ENCODE data around the gene SLC36A4.
"Not testable (repeated sequence)": the region's sequence is repeated elsewhere in the genome, so short reads cannot be mapped to it uniquely, and the experiment has no call there.

Gene SLC36A4

DNA sequence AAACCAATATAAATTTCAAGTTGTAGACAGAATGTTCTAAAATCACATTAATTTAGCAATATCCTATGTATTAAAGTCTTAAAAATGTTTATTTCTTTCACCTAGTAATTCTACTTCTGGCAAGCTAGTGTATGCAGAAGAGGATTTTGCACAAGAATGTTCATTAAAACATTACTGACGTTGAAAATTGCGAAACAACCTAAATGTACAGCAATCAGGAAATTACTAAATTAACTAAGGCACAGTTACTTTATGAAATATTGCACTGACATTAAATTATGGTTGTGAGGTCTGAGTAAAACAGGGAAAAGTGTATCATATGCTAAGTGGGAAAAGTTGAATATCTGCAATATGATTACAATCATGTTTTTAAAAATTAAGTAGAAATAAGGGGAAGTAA lies 4.1 kb downstream of the SLC36A4 start:
- DNase-seq, result no peak

DNA sequence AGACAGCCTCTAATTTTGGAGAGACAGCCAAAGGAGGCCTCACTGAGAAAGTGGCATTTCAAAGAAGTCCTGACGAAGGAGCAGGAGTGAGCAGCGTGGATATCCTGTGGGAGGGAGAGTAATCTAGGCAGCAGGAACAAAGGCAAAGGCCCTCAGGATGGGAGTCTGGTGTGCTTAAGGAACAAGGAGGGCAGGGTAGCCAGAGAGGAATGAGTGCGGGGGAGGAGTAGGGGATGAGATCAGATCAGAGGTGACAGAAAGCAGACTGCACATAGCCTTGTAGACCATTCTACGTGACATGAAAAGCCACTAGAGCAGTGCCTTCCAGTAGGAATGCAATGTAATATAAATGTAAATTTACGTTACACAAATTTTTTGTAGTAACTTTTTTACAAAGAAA lies 5.6 kb downstream of the SLC36A4 start:
- DNase-seq, result no peak

DNA sequence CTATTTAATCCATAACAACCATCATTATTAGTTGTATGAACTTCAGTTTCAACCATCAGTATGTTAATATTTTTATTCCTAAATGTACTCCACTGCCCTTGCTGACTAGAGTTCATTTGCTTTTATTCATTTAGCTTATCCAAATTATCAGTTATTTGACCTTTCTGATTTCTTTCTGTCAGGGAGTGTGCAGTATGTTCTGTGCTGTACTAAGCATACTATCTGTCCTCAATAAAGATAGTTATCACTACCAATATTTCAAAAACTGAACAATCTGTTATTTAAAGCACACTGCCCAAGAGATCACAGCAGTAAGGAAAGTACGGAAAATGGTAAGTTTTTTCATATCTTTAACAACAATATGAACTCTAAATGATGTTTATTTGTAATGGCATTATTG lies 8.3 kb downstream of the SLC36A4 start:
- no peak for DNase-seq

DNA sequence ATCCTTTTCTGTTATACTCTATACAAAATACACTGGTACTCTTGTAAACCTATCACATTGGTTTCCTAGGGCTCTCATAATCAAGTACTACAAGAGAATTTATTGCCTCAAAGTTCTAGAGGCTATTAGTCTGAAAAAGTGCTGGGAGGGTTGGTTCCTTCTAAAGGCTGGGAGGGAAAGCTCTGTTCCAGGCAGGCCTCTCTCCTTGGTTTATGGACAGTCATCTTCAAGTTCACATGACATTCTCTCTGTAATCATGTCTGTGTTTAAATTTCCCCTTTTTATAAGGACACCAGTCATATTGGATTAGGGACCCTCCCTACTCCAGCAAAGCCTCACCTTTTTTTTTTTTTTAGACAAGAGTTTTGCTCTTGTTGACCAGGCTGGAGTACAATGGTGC lies 9.1 kb downstream of the SLC36A4 start:
- no peak for DNase-seq

DNA sequence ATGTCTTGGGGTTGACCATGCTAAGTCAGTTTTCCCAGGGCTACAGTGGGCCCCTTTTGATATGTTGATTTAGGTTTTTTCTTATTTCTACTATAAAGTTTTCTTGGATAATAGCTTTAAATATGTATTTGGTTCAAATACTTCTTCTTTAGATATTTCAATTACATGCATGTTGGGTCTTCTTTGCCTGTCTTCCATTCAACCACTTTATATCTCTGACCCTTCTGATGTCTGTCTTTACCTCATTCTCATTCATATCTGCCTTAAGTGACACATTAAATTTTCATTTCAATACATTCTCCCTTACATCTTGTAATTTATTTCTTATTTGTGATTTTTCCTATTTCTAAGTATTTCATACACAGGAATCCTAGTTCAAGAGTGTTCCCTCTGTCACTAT lies 10.5 kb downstream of the SLC36A4 start:
- DNase-seq, result no peak

DNA sequence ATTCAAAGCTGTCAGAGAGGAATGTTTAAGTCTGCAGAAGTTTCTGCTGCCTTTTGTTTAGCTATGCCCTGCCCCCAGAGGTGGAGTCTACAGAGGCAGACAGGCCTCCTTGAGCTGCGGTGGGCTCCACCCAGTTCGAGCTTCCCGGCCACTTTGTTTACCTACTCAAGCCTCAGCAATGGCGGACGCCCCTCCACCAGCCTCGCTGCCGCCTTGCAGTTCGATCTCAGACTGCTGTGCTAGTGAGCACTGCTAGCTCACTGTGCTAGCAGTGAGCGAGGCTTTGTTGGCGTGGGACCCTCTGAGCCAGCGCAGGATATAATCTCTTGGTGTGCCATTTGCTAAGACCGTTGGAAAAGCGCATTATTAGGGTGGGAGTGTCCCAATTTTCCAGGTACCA lies 19.9 kb downstream of the SLC36A4 start:
- DNase-seq, result not testable (repeated sequence)

DNA sequence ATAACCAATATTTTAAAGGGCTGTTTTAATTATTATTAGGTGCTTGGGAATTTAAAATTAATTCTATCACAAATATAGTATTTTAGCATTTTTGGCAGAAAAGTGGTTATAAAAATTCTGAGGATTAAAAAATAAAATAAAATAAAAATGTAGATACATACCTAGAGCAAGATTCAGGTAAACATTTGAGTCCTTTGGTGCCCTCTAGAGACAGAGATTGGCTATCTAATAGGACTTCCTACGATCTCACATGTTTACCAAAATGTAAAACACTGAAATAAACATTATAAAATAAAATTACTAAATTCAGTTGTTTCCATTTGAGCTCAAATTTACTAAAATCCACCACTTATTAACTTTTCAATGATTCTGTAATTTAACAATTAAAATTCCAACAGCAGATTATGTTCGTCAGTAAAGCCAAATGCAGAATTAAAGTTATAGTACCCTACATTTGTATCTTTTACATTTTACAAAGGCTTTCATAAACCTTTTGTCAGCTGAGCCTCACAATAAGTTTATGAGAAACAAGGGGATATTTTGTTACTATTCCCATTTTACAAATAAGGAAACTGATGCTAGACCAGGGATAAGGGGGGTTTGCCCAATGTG lies 27.7 kb downstream of the SLC36A4 start:
- peak in 1 of 2 experiments; percentile 23 for DNase-seq

DNA sequence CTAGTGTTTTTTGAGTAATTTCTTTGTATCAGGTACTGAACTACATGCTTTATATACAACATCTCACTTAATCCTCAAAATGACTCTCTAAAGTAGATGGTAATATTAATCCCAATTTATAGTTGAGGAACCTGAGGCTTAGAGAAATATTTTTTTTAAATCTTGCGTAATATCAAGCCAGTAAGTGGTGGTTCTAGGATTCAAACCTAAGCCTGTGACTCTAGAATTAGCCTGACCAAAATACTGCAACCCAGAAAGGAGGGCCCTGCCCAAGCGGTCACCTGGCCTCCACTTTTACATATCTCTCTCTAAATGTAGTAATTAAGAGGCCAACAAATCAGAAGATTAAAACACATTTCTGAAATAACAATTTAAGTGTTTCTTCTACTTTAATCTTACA lies 28.6 kb downstream of the SLC36A4 start:
- no peak for DNase-seq

DNA sequence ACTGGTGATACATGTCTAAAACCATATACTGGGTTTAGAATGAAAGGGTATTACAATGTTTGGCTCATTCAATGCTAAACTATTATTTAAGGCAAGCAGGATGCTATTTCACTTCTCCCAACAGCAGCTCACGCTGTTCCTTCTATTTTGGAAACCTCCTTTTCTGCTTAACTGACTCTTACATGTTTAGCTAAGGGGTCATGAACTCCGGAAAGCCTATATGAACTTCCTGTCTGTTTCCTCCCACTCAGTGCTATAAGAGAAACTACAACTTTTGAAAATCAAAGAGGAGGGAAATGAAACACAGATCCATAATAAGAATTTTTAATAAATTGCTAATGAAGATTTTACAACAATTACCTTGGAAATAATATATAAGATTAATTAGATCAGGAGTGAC lies 30.9 kb downstream of the SLC36A4 start:
- DNase-seq, result no peak

DNA sequence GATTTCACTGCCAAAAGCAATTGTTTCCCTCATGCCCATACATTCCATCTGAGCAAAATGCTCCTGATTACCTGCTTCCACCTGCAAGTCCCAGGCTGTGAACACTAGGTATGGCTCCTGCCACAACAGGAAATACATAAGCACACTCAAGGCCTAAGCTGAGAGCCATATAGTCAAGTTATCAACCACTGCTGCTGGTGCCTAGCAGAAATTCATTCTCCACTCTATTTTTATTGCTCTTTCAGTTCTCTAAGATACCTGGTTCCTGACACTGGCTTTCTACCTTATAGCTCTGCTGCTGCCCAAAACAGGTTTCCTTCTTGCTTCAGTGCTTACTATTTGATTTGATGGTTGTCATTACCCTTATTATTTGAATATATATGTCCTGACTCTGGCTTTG lies 31.6 kb downstream of the SLC36A4 start:
- DNase-seq, result no peak

DNA sequence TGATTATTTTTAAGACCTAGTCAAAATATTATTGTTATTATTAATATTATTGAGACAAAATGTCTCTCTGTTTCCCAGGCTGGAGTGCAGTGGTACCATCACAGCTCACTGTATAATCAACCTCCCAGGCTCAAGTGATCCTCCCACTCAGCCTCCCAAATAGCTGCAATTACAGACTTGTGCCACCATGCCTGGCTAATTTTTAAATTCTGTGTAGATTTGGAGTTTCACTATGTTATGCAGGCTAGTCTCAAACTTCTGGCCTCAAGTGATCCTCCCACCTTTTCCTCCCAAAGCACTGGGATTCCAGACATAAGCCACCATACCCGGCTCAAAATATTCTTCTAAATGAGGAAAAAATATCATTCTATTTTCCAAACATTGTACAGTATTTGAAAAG lies 37.0 kb downstream of the SLC36A4 start:
- no peak for DNase-seq

DNA sequence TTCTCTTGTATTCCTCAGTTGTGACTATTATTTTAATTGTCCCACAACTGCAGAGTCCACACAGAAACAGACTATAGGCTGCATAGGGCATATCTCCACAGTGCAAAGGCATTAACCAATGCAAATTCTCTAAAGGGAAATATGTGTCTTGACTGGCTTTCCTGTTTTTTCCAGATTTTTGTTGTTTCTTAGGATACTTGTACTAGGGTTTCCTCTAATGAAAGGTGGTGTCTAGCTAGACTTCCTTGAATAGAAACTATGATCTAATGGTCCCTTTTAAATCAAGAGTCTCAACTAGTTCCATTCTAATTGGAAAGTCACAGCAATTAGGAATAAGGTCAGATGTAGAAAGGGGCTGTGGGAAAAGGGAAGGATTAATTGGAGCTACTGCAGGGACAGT lies 37.6 kb downstream of the SLC36A4 start:
- DNase-seq, result no peak

DNA sequence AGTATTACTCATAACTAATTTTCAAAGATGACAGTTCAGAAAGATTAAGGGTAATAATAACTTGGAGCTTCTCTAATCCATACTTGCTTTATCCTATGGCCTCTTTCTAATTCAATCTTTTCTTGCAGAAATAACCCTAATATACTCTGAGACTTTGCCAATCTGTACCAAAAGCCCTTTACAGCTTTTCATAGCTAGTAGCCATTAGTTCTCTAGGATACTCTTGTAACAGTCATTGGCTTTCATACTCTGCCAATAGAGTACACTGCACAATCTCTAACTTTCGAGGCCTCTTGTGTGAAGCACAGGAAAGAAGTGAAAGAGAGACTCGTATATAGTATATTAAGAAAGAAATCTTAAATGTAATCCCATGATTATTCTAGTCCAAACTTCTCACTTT lies 38.1 kb downstream of the SLC36A4 start:
- no peak for DNase-seq

DNA sequence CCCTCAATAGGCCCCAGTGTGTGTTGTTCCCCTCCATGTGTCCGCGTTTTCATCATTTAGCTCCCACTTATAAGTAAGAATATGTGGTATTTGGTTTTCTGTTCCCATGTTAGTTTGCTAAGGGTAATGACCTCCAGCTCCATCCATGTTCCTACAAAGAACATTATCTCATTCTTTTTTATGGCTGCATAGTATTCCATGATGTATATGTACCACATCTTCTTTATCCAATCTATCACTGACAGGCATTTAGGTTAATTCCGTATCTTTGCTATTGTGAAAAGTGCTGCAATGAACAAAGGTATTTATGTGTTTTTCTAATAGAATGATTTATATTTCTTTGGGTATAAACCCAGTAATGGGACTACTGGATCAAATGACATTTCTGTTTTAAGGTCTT lies 42.1 kb downstream of the SLC36A4 start:
- no peak for DNase-seq

DNA sequence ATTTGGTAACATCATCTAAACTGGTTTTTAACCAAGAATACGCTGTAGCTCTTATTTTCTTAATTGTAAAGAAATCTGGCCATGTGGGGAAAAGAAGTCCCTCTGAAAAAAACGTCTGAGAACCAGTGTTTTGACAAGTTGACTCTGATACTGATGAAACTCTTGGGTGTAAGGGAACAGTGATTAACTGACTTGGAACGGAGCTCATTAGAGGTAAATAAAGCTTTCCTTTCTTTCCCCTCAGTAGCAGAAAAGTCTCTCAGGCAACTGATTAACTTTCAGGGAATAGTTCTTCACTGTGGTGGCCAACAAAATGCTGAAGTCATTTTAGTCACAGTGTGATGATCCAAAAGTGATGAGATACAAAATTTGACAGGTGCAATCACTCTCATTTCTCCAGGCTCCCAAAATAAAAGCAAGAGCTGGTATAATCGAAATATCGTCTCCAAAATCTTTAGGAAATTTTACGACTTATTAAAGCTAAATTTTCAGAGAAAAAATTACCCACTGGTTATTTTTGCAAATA lies 52.3 kb downstream of the SLC36A4 start:
- DNase-seq, result no peak

DNA sequence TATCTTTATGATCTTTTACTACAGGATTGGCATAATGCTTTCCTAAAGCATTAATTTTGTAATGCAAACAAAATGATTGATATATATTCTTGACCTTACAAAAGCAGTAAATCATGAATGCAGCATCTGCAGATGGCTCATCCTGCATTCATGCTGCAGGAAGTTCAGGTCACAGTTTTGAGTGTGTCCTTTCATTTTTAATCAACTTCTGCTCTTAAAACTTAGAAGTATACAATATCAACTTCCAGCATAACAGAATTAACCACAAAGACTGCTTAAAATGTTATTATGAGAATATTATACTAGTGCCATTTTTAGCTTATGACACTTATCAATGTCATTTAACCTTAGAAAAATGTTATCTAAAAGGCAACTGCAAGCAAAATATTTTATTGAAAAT lies 54.0 kb downstream of the SLC36A4 start:
- no peak for DNase-seq

DNA sequence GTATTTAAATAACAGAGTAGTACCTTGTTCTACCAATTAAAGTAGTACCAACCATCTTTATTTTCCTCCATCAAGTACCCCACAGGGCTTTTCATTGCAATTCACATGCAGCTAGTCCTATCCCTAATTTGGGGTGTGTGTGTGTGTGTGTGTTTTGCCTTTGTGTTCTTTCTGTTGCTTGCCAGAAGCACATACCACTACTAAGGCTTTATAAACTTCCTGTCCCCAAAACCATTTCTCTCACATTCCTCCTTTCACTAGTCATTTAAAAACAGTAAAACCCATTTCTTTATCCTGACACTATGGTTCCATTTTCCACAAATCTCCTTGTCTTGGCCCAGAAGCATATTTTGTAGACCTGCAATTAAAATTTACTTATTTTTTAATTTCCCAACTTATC lies 54.6 kb downstream of the SLC36A4 start:
- DNase-seq, result no peak

DNA sequence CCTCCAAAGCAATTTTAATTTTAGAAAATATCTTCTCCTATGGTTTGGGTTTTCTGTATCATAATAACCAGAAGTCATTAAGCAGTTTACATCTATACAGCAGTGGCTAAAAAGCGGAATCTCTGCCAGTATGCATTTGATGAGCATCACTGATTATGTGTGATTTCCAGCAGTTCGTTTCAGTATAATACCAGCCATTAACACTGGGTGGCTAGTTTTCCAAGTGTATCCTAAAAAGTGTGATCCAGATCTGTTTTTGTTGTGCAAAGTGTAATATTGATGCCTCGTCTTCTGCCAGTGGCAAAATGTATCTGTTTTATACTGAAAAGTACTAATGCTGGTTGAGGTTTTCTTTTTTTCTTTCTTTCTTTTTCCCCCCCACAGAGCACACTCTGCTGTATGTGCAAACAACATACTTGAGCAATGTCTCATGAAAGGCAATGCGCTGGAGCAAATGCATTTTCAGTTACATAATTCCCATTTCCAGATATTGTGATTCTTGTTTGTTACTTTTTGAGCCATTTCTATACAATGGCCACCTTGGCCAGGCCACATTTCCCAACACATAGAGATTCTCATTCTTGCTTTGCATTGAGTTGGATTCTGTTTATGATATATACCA lies 64.2 kb downstream of the SLC36A4 start:
- no peak for DNase-seq

DNA sequence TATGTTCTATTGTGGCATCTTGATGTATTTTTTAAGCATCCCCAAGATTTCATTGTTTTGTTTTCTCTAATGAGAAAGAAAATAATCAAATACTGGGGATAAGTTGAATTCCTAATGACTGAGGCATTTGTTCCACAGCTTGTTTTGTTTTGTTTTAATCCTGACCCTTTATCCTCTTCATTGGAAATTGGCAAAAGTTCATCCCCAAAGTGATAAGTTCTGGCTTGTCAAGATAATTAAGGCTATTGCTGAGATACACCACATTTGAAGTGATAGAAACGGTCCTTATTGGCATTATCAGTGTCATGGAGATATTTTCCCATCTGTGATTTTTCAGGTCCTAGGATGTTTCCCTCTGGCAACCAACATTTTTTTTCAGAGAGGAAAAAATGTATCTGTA lies 65.0 kb downstream of the SLC36A4 start:
- no peak for DNase-seq

DNA sequence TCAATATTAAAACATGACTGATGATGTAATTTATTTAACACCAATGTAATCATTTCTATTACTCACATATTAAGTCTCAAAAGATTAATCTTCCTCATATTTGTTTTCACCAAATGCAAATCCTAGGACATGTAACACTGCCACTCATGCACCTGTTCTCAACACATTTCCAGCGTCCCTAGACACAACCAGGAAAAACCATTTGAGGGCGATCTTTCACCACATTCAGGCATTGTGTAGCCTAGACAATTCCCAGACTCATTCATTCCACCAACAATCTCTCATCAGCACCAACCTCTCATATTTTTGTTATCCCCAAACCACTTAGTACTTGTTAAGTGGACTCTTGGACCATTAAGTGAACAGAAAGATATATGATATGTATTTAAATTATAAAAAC lies 66.1 kb downstream of the SLC36A4 start:
- peak in 1 of 2 experiments; percentile 13 for DNase-seq

DNA sequence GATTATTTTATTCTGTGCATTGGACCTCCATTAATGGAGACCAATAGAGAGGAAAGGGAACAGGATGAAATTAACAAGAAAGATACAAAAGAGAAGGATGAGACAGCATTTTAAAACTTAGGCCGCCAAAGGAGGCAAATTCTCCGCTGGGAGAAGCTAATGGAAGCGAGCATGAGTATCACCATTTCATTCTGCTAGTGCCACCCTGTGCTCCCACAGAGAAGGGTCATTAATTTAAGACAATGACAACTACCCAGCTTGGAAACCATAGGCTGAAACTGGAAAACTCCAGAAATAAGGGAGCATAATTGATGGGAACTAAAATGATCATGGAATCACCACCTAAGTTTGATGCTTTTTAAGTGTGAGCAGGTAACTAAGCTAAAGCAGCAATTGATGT lies 69.2 kb downstream of the SLC36A4 start:
- no peak for DNase-seq

DNA sequence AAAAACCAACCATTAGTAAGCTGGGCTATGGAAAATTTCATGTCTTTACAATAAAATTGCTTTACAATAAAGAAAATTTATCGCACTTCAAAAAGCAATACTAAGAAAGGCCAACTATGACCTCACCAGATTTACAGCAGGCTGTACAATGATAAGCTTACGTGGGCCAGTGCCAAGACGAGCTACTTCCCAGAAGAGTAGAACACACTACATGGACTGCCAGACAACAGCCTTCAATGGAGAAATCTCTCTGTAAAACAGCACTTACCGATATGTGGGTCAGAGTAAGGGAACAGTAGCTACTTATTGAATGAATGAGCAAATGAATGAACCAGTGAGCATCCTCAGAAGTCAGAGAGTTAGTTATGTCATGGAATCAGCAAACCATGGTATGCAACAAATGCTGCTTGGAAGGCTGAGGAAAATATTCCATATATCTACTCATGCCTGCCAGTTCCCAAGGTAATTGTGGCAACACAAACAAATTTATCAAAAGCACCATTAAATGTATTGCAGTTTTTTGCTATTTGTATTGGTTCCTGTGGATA lies 74.4 kb downstream of the SLC36A4 start:
- no peak for DNase-seq

DNA sequence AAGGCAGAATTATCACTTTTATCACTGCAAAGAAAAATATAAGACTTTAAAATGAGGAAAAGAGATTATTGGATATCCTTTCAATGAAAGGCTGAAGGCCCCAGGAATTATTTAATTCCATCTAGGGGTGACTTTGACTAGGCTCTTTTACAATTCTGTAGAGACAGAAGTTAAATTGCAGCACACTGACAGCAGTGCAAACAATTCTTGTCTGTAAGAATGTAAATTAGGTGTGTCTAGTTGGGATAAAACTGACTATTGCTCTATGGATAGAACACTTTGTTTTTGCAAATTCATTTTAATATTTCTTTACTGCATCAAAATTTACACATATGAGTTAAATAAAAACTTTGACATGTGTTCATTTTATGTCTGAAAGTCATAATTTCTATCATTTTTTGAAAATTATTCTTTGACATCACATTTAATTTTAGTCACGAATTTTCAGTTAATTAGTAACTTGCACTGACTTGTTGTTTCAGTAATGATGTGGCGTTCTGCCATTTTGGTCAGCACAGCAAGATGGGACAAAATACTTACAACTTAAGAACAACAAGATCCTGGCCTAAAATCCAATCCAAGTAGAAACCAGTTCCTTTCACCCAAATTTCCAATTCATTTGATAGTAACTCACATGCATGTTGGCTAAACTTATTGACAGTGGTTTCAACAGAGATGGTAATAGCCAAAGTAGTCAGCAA lies 75.1 kb downstream of the SLC36A4 start:
- no peak for DNase-seq

DNA sequence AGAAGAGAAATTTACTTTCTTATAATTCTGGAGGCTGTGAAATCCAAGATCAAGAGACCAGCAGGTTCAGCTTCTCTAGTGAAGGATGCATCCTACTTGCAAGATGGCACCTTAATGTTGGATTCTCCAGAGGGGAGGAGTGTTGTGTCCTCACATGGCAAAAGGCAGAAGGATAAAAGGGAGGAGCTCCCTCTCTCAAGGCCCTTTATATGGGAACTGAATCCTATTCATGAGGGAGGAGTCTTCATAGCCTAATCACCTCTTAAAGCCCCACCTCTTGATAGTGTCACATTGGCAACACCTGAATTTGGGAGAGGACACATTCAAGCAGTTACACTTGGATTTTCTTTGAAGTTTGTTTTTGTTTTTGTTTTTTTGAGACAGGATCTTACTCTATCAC lies 79.5 kb downstream of the SLC36A4 start:
- no peak for DNase-seq
